GM21526 (cell line): ENCODE data around the gene LENG8.
"Not testable (repeated sequence)": the region's sequence is repeated elsewhere in the genome, so short reads cannot be mapped to it uniquely, and the experiment has no call there.

ENCODE experiments used
- ATAC-seq: cut with Tn5 transposase; IDR thresholded peaks from one replicate; pipeline ENCODE4 v1.9.1; 2021; ENCODE audit warnings: moderate library complexity; ENCODE audit not compliant: unreplicated experiment, low FRiP score

Gene LENG8

DNA sequence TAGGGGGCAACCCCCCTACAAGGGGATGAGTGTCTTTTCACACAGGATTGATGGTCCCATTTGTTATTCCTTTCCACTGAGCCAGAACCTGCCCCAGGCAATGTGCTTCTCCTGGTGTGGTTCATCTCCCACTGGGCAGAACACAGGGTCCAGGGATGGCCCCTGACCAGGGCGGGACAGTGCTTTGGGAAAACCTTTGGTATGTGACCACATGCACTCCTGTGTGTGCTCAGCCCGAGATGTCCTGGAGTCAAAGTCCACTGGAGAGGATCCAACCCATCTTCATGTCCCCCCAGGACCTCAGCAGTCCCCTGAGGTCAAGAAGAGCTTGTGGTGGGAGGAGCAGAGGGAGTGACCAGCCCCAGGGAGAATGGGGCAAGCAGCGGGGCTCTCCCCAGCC is 59.5 kb downstream of the LENG8 start:
- not testable (repeated sequence) for ATAC-seq

DNA sequence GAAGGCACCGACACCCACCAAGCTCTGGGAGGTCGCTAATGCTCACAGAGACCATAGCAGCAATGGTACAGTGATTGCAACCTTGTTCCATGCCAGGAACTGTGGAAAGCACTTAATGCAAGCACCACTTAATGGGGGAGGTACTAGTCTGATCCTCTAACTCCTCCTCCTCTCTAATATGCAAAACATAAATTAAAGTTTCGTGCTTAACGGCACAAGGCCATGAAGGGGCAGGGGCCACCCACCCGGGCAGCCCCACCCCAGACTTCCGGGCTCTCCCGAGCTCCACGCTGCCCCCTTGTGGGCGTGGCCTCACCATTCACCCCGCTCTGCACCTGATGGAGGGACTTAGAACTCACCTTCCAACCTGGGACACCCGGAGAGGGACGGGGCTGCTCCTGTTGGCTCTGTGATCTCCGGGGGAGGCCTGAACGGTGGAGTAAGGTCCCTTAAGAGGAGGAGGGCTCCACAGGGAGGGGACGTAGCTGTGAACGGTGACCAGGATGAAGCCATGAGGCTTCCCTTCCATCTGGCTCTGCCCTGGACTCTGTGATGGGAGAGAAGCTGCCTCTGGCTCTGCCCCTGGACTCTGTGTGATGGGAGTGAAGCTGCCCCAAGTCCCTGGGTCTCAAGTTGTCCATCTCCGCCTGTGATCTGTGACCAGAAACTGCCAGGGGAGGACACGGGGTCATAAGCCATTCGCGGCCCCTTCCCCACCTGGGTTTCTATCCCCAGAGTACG is 60.4 kb downstream of the LENG8 start:
- not testable (repeated sequence) for ATAC-seq
